Cardiac muscle cell (in vitro differentiated cells and primary cell): ENCODE results near the gene RNU11. TPM values are rescaled to one million over a fixed set of nuclear protein-coding genes. Genes with fewer than 3 reads are reported as not detected.
A peak's percentile ranks its signal among the peaks of the same experiment; 100 is the strongest.
"Not testable (repeated sequence)": the region's sequence is repeated elsewhere in the genome, so short reads cannot be mapped to it uniquely, and the experiment has no call there.

Source experiments
- DNase-seq, 2 donors: peaks; one replicate each; pipeline versions ENCODE4 v3.0.0 to v3.0.0-alpha.2; 2010 to 2017; ENCODE audit warnings: low read depth in 1 of 2, low spot score in 1 of 2
- H3K27ac ChIP-seq: fragments of 200-600 bp; sonication (generic); 2 replicates; pipeline ENCODE4 v1.5.1; 2016
- H3K27me3 ChIP-seq: fragments of 200-600 bp; sonication (generic); 2 replicates; pipeline ENCODE4 v1.6.0; 2016; ENCODE audit warnings: control low read depth
- H3K36me3 ChIP-seq: fragments of 200-600 bp; sonication (generic); 2 replicates; pipeline ENCODE4 v1.5.1; 2016; ENCODE audit warnings: control low read depth
- H3K4me1 ChIP-seq: fragments of 200-600 bp; sonication (generic); 2 replicates; pipeline ENCODE4 v1.8.1; 2017; ENCODE audit warnings: low read depth, mild to moderate bottlenecking, mixed run types
- H3K4me3 ChIP-seq: fragments of 200-600 bp; sonication (generic); 2 replicates; pipeline ENCODE4 v1.5.1; 2016; ENCODE audit warnings: mild to moderate bottlenecking
- H3K9me3 ChIP-seq: fragments of 200-600 bp; sonication (generic); 2 replicates; pipeline ENCODE4 v1.5.1; 2017; ENCODE audit warnings: low read depth, mild to moderate bottlenecking, control low read depth
- CTCF ChIP-seq: IDR thresholded peaks from 2 replicates; pipeline ENCODE4 v1.5.1; 2012; ENCODE audit warnings: low read depth, mild to moderate bottlenecking, low read length
- polyA plus RNA-seq: library from polyadenylated mRNA; unstranded; fragments of >200 nt; fragmentation: Nextera tagmentation; extraction: Ambion mirVana; gene quantifications from 2 replicates; pipeline ENCODE4 v1.2.1, GENCODE V29; 2016
- total RNA-seq: library from RNA; depleted of rRNA; stranded (reverse); fragments of >200 nt; gene quantifications from 2 replicates; pipeline ENCODE4 v1.2.3, GENCODE V29; 2016

The RNU11 gene
- total and polyA plus RNA-seq, 2 experiments from 2014 or later, result not detected

- Histone ChIP-seq H3K27ac (peak overlapping the region; percentile 96), H3K27me3 (no peaks in the 10 kb centered on the region), H3K36me3 (no peaks in the 10 kb centered on the region), H3K4me1 (peaks cover 7% of the 10 kb centered on the region), H3K9me3 (no peaks in the 10 kb centered on the region), H3K4me3 (peak overlapping the region; percentile 89)
- TF ChIP-seq CTCF, result no peak
- peak; percentile 42 to 62 for DNase-seq
These were observed 20.7 kb downstream of the RNU11 start for GRCh38 chr1:28668956-28669723.

GRCh38 chr1:28671254-28671780, 22.9 kb downstream of the RNU11 start:
- Histone ChIP-seq H3K36me3 (no peaks in the 10 kb centered on the region), H3K4me3 (no peak overlapping the region), H3K27me3 (no peaks in the 10 kb centered on the region), H3K4me1 (peaks cover 7% of the 10 kb centered on the region), H3K9me3 (no peaks in the 10 kb centered on the region), H3K27ac (no peak overlapping the region)
- DNase-seq, result no peak
- no peak for TF ChIP-seq CTCF

- H3K27ac ChIP-seq, H3K36me3 ChIP-seq, DNase-seq, H3K9me3 ChIP-seq, H3K4me3 ChIP-seq, H3K27me3 ChIP-seq, H3K4me1 ChIP-seq: not testable (repeated sequence)
These were observed 24.6 kb downstream of the RNU11 start for GRCh38 chr1:28672971-28673370.

GRCh38 chr1:28675924-28676257, 27.5 kb downstream of the RNU11 start:
- Histone ChIP-seq H3K4me1 (no peaks in the 10 kb centered on the region), H3K4me3 (no peak overlapping the region), H3K9me3 (no peaks in the 10 kb centered on the region), H3K27me3 (no peaks in the 10 kb centered on the region), H3K36me3 (no peaks in the 10 kb centered on the region), H3K27ac (no peak overlapping the region)
- no peak for DNase-seq
- TF ChIP-seq CTCF, result no peak

GRCh38 chr1:28680151-28680550, 31.8 kb downstream of the RNU11 start:
- no peak for DNase-seq
- no peaks in the 10 kb centered on the region for H3K27me3 ChIP-seq
- no peak overlapping the region for H3K4me3 ChIP-seq
- no peaks in the 10 kb centered on the region for H3K9me3 ChIP-seq
- H3K4me1 ChIP-seq, result no peaks in the 10 kb centered on the region
- no peak overlapping the region for H3K27ac ChIP-seq
- H3K36me3 ChIP-seq, result no peaks in the 10 kb centered on the region
- no peak for TF ChIP-seq CTCF

- no peak overlapping the region for H3K27ac ChIP-seq
- no peak overlapping the region for H3K4me3 ChIP-seq
- no peaks in the 10 kb centered on the region for H3K9me3 ChIP-seq
- TF ChIP-seq CTCF, result no peak
- H3K36me3 ChIP-seq, result peaks cover 3% of the 10 kb centered on the region
- no peaks in the 10 kb centered on the region for H3K27me3 ChIP-seq
- no peaks in the 10 kb centered on the region for H3K4me1 ChIP-seq
- DNase-seq, result no peak
These were observed 34.4 kb downstream of the RNU11 start for GRCh38 chr1:28682840-28683239.
